Stimulated activated CD4-positive, alpha-beta T cell treated with anti-CD3 and anti-CD28 coated beads, Interleukin-15, amount 100 ng/mL, for 1 hour (primary cell): ENCODE measurements around the gene TBC1D1.

Source experiments
- DNase-seq, 2 donors: peaks; one replicate each; pipeline ENCODE4 v3.0.0-alpha.2; 2020; ENCODE audit warnings: low read depth in 1 of 2, low spot score in 1 of 2

The TBC1D1 gene

GRCh38 chr4:38045289-38045988 lies 154.6 kb downstream of the TBC1D1 start:
- DNase-seq: no peak

GRCh38 chr4:38046727-38047489 lies 156.0 kb downstream of the TBC1D1 start:
- DNase-seq: no peak

DNA sequence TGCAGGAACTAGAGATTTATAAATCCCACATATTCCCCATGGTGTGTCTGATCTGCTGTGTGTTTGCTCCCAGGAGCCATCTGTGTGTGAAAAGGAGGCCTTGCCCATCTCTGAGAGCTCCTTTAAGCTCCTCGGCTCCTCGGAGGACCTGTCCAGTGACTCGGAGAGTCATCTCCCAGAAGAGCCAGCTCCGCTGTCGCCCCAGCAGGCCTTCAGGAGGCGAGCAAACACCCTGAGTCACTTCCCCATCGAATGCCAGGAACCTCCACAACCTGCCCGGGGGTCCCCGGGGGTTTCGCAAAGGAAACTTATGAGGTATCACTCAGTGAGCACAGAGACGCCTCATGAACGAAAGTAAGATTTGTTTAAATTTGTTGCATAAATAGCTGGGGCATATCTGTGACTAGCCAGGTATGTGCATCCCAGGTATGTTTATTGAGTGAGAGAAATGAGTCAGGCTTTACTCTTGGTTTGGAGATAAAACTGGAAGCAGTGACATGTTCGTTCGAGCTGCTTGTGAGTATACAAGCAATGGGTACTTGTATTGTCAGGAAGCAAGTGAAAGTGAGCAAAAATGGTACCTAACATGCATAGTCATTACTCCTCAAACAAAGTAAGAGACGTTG lies 158.8 kb downstream of the TBC1D1 start:
- no peak for DNase-seq

GRCh38 chr4:38050560-38051350 lies 159.9 kb downstream of the TBC1D1 start:
- no peak for DNase-seq

- no peak for DNase-seq
These were observed 164.7 kb downstream of the TBC1D1 start for GRCh38 chr4:38055566-38055965.

DNA sequence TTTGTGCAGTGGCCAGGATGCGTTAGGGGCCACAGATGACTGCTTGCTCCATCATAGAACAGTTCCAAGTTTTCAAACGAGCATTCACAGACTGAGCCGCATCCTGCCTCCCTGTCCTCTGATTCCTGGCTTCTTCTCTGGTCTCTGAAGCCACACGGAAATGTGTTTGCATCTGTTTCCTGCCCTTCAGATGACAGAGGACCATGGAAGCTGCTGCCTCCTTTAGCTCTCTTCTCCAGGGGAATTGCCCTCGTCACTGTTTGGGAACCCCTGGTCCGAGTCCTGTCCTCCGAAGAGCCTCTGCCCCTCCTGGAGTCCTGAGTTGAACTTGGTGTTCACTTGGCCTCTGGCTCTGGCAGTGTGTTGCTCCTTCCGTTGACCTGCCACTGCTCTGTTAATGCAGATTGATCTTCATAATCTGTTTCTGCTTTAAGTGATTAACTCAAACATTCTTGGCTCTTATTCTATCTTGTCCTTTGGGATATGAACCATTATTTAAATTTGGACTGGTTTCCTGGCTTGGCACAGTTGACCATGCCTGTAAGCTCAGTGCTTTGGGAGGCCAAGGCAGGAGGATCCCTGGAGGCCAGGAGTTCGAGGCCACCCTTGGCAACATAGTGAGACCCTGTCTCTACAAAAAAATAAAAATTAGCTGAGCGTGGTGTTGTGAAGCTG lies 165.3 kb downstream of the TBC1D1 start:
- no peak for DNase-seq

DNA sequence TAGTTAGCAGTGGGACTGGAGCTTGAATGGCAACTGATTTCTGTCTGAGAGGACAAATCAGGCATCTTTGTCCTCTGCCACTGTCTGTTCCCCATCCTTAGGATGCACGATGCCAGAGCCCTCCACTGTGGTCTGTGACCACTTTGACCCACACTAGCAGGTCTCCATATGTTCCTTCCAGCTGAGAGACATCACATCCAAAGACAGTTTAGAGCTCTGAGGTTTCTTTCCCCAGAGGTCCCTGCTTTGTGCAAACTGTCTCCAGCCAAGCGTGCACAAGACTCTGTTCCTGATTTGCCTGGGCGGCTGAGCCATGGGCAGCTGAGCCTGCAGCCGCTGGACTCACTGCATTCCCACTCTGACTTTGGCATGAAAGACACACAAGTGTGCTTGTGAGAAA lies 167.3 kb downstream of the TBC1D1 start:
- no peak for DNase-seq

DNA sequence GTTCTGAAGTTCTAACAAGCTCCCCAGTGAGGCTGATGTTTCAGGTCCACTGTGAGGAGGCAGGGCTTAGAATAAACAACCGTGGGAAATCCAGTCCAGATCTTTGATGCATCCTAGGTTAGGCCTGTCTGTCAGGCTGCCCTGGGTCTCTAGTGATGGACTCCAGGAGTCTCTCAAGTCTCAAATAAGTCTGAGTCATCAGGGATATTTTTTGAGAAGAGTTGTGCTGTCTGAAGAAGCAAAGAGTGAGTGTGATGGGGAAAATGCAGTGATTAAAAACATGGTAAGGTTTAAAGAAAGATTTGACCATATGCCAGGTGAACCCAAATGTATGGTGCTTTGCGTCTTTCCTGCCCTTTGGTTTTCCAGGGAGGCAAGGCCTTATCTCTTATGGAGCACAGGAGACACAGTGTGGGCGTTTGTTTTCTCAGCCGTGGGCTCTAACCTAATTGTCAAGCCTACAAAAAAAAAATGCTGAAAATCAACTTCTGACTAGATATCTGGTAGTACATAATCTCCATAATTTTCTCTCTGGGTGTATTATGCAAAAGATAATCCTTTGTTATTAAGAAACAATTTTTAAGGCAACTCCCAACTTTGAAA lies 170.0 kb downstream of the TBC1D1 start:
- DNase-seq: no peak

DNA sequence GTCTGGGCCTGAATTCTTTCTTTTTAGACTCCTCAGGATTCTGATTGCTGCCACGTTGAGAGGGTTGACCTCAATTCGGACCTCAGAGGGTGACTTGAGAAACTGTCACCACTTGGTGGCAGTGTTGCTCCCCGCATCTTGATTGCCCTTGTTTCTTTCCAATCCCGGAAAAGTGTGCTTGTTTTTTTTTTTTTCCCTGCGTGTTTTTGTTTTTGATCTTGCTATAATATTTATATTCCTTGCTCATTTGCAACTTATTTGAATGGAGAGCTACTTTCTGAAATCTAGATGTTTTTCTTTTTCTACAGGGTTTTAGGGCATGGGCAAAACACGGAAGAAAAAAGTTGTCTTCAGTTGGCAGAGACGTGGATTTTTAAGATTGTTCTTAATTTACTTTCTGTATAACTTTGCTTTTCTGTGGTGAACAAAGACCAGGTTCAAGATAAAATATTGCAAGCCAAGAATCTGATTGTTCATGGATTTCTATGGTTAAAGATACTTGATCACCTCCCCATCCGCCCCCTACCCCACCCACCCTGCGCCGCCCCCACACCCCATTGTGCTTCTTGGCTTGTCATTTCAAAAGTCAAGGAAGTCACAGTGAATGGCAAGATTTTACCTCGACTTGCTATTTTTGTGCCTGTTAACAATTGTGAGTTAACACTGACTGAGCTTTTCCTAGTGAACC lies 171.3 kb downstream of the TBC1D1 start:
- peak; percentile 26 to 47 for DNase-seq

GRCh38 chr4:38062776-38063097 lies 171.9 kb downstream of the TBC1D1 start:
- DNase-seq: no peak

DNA sequence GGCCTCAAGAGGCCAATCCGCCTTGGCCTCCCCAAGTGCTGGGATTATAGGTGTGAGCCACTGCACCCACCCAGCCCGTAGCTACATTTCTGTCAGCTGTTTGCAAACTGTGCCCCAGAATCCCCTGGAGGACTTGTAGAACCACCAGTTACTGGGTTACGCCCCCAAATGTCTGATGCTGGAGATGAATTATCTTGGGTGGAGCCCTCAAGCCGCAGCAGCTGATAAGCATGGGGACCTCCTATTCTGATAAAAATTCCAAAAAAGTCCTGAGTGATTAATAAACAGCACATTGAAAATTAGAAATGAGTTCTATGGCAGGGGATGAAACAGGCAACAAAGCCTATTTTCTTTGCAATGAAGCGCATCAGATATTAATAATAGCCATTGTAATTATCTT lies 174.3 kb downstream of the TBC1D1 start:
- DNase-seq: no peak

DNA sequence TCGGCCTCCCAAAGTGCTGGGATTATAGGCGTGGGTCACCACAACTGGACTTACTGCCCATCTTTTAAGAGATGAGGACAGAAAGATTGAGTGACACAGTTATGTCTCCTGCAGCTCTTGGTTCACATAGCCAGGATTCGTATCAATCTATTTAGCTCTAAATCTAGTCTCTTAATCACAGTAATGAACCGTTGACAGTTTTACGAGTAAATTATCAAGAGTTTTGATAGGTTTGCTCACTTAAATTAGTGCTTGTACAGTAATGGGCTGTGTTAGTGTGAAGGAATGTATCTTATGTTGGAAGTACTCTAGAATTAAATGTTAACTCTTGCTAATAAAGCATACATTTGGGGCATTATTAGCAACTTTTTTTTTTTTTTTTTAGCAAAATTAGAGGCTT lies 175.0 kb downstream of the TBC1D1 start:
- DNase-seq: no peak

DNA sequence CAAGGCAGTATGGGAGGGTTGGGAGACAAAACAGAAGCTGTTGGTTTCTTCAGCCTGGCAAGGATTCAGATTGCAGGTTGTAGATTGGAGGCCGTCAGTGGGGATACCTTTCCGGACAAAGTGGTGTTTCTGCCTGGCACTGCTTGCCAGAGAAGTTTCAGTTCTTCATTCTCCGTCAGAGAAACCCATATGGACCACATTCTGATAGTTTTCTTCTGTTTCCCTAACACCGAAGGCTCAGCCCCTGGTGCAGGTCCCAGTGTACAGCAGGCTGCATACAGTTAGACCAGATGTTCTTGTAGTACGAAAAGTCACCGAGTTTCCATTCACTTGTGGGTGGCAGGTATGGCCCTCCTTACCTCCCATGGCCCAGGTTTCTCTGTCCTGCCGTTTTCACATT lies 176.6 kb downstream of the TBC1D1 start:
- no peak for DNase-seq

DNA sequence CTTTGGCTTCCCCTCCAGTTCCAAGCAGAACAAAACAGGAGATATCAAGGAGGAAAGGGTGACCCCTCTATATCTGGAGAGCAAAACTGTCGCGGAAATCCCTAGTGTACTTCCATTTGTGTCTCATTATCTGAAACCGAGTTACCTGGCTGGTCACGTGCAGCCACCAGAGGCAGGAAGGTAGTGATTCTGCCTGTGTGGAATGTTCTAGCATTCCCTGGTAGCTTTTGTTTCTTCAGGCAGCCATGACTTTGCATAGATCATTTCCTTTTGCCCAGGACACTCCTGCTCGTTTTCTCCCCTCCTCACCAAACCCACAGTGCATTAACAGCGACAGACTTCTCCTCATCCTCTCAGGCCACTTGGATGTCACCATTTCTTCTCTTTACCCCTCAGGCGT lies 177.2 kb downstream of the TBC1D1 start:
- no peak for DNase-seq

DNA sequence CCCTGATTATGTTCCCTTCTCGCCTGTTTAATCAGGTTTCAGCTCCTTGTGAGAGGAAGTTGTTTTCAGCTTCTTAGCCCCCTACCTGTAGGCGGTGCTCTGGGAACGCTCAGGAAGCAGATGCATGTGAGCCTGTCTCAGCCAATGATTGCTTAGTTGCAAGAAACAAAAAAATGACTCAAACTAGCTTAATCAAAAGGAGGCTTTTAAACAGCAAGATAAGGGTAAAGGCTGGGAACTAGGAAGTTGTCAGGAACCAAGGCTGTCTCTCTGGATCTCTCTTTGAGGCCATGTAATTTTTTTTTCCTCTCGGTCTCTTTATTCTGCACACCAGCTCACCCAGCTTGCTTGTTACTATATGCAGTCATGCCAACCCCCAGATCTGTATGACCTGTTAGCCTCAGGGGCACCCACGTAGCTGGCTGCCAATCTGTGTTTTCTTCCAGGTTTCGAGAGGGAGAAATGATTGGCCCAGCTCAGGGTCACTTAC lies 178.4 kb downstream of the TBC1D1 start:
- DNase-seq: no peak

DNA sequence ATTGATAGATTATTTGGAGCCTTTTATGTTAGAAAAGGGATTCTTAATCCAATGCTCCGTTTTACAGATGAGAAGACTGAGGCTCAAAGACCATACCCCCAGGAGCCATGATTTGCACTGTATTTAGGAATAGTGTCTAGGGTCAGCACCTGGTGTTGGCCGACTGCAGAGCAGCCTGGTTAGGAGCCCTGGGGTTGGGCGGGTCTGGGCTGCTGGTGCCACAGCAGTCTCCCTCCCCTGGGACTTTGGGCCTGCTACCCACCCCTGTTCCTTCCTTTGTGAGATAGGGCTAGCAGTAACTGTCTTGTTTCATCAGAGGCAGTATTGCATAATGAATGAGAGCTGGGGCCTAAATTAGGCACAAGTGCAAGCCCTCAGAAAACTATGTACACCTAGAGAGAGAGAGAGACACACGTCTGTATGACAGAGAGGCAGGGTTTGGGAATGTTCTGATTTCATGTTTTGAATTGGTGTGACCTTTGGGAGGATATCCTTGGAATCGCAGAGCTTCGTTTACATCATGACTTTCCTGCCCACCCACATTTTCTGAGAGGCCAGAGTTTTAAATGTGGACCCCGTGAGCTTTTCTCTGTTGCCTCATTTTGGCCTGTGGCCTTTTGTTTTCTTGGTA lies 181.0 kb downstream of the TBC1D1 start:
- no peak for DNase-seq

DNA sequence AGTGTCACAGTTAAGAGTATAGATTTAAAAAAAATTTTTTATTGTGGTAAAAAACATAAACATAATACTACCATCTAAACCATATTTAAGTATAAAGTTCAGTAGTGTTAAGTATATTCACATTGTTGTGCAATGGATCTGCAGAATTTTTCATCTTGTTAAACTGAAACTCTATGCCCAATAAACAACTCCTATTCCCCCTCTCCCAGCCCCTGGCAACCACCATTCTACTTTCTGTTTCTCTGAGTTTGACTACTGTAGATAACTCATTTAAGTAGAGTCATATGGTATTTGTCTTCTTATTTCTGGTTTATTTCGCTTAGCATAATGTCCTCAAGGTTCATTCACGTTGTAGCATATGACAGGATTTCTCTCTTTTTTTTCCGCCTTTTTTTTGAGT lies 181.7 kb downstream of the TBC1D1 start:
- DNase-seq: no peak

DNA sequence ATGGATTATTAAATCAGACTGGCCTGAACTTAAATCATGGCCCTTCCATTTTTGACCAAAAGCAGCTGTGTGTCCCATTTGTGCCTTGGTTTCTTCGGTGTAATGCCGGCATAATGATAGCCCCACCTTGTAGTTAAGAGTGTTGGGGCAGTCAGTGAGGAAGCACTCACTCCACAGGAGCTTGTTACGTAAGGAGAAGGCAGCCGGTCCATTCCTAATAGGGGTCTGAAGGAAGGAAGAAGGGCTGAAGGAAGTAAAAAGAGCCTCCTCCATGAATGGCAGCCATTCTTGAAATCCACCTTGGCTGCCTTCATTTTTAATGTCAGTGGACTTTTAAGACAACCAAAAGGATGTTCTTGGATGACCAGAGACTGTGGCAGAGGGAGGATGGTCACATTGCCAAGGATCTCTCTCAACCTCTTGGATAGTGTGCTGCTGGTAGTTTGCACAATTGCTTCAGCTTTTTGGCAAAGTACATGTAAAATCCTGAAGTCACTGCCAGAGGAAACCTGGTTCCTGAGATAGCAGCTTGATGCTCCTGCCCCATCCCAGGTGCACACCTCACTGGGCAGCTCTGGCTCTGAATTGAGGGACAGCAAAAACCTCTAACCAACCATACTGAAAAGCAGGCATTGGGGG lies 182.8 kb downstream of the TBC1D1 start:
- DNase-seq: no peak
